ENCODE data around the gene ZNF552. TPM values are rescaled to one million over a fixed set of nuclear protein-coding genes. Genes with fewer than 3 reads are reported as not detected.

ZNF552 gene
- total and polyA plus RNA-seq, 2 of the 13 experiments (the other 11 are each of a cell fraction or from before 2014, with no cell fraction given) = 8.1 to 16.6 TPM

GRCh38 chr19:57814505-57815246, at the start of gene ZNF552 (continued):
- TF ChIP-seq ZNF747 (CRISPR knock-in tag; IDR thresholded peaks at IDR 0.05; ENCODE audit: borderline replicate concordance) (no peak), KAT7 (CRISPR knock-in tag; IDR thresholded peaks at IDR 0.05; ENCODE audit: borderline replicate concordance) (no peak), ZXDC (CRISPR knock-in tag; IDR thresholded peaks at IDR 0.05) (no peak), ZBTB38 (CRISPR knock-in tag; IDR thresholded peaks at IDR 0.05) (no peak), NAIF1 (CRISPR knock-in tag; IDR thresholded peaks at IDR 0.05; ENCODE audit: borderline replicate concordance) (no peak), PLRG1 (conservative IDR thresholded peaks at IDR 0.05) (no peak), SNAPC2 (CRISPR knock-in tag; IDR thresholded peaks at IDR 0.05) (no peak), HDAC2 (CRISPR knock-in tag; IDR thresholded peaks at IDR 0.05) (peak; percentile 20), SUZ12 (IDR thresholded peaks at IDR 0.05; ENCODE audit: low read depth, low read length) (peak; percentile 81), POLR2AphosphoS5 (IDR thresholded peaks at IDR 0.05; ENCODE audit: low read depth, low read length) (peak; percentile 96), EED (CRISPR knock-in tag; IDR thresholded peaks at IDR 0.05) (no peak), ZNF143 (CRISPR knock-in tag; IDR thresholded peaks at IDR 0.05) (peak; percentile 98), ZNF879 (CRISPR knock-in tag; IDR thresholded peaks at IDR 0.05) (no peak), PHB2 (IDR thresholded peaks at IDR 0.05; ENCODE audit: partially characterized antibody) (no peak), ZNF772 (CRISPR knock-in tag; IDR thresholded peaks at IDR 0.05) (peak; percentile 75; the same call in 1 of the 2 replicates), MTERF4 (CRISPR knock-in tag; IDR thresholded peaks at IDR 0.05) (no peak), DMAP1 (CRISPR knock-in tag; IDR thresholded peaks at IDR 0.05) (peak; percentile 47; the same call in 1 of the 2 replicates), ZNF782 (CRISPR knock-in tag; IDR thresholded peaks at IDR 0.05; ENCODE audit: borderline replicate concordance) (0 out of 2 replicates have a peak, but pooled peaks have one; percentile 40), MYPOP (CRISPR knock-in tag; IDR thresholded peaks at IDR 0.05) (peak; percentile 66; the same call in 1 of the 2 replicates), ZNF383 (CRISPR knock-in tag; IDR thresholded peaks at IDR 0.05; ENCODE audit: borderline replicate concordance) (0 out of 2 replicates have a peak, but pooled peaks have one; percentile 81), MTA3 (CRISPR knock-in tag; IDR thresholded peaks at IDR 0.05) (no peak), BRF2 (CRISPR knock-in tag; IDR thresholded peaks at IDR 0.05) (no peak), ZNF160 (CRISPR knock-in tag; IDR thresholded peaks at IDR 0.05) (no peak), CAMTA2 (CRISPR knock-in tag; IDR thresholded peaks at IDR 0.05; ENCODE audit: borderline replicate concordance) (no peak), HDAC6 (IDR thresholded peaks at IDR 0.05; ENCODE audit: low read depth, low read length) (no peak)
